Vagina (tissue), 2 donors: ENCODE results near the gene KAZN. TPM values are rescaled to one million over a fixed set of nuclear protein-coding genes. Genes with fewer than 3 reads are reported as not detected.
"Not testable (repeated sequence)": the region's sequence is repeated elsewhere in the genome, so short reads cannot be mapped to it uniquely, and the experiment has no call there.

Experiments
- DNase-seq, 2 donors: peaks; one replicate each; pipeline ENCODE4 v3.0.0-alpha.2; 2017; ENCODE audit errors: extremely low spot score in 2 of 2
- H3K27ac ChIP-seq: fragments of 200-600 bp; sonication (generic); one replicate; pipeline ENCODE4 v1.5.1; 2019
- H3K27me3 ChIP-seq: fragments of 200-600 bp; sonication (generic); one replicate; pipeline ENCODE4 v1.5.1; 2019
- H3K36me3 ChIP-seq, 2 donors: fragments of 200-600 bp; sonication (generic); one replicate each; pipeline ENCODE4 v1.5.1; 2017 to 2019
- H3K4me1 ChIP-seq: fragments of 200-600 bp; sonication (generic); one replicate; pipeline ENCODE4 v1.5.1; 2019
- H3K4me3 ChIP-seq, 2 donors: fragments of 200-600 bp; sonication (generic); 1 replicate in 1 of 2; 2 replicates in 1 of 2; pipeline ENCODE4 v1.5.1; 2016 to 2019
- H3K9me3 ChIP-seq: fragments of 200-600 bp; sonication (generic); one replicate; pipeline ENCODE4 v1.5.1; 2019
- CTCF ChIP-seq, 3 experiments: fragments of 450-650 bp in 2 of 3; fragments of 200-600 bp in 1 of 3; sonication (generic) in 1 of 3; IDR thresholded peaks; one replicate each; pipeline ENCODE4 v1.5.1; 2017 to 2019; ENCODE audit warnings: antibody characterized with exemption in 3 of 3, mild to moderate bottlenecking in 2 of 3, moderate library complexity in 2 of 3
- POLR2A ChIP-seq, 2 donors: fragments of 450-650 bp; IDR thresholded peaks; one replicate each; pipeline ENCODE4 v1.6.1; 2017; ENCODE audit warnings: antibody characterized with exemption in 2 of 2, mild to moderate bottlenecking in 2 of 2, moderate library complexity in 2 of 2
- POLR2AphosphoS5 ChIP-seq, 2 donors: sonication (generic); formaldehyde crosslinking; IDR thresholded peaks; one replicate each; pipeline ENCODE4 v1.9.0; 2017; ENCODE audit warnings: antibody characterized with exemption in 2 of 2, mild to moderate bottlenecking in 2 of 2, low read depth in 1 of 2; ENCODE audit not compliant: insufficient read depth in 1 of 2
- intact Hi-C: fragments of 100-400 bp; cut with DNase I; formaldehyde crosslinking; loops from one replicate; pipeline ENCODE4 v1.15.1; 2023
- total RNA-seq: library from RNA; depleted of rRNA; stranded (reverse); fragments of >200 nt; gene quantifications from one replicate; pipeline ENCODE4 v1.2.3, GENCODE V29; 2016

Gene KAZN
- total RNA-seq, 1 donor from 2014 or later = 29.5 TPM

- no peak for DNase-seq
- Histone ChIP-seq H3K27ac (no peak overlapping the region), H3K36me3 (no peaks in the 10 kb centered on the region), H3K9me3 (no peaks in the 10 kb centered on the region), H3K4me3 (no peak overlapping the region), H3K4me1 (no peaks in the 10 kb centered on the region), H3K27me3 (no peaks in the 10 kb centered on the region)
- intact Hi-C loops = loop anchor here (5.0 kb wide), 2 partner anchors 142 to 172 kb away; no protein-coding TSS in a partner anchor
- TF ChIP-seq POLR2AphosphoS5 (IDR thresholded peaks at IDR 0.05; ENCODE audit: insufficient read depth in 1 of 2, low read depth in 1 of 2) (no peak), CTCF (IDR thresholded peaks at IDR 0.05) (no peak), POLR2A (IDR thresholded peaks at IDR 0.05) (no peak)
Observed at GRCh38 chr1:15129944-15130343, 531.5 kb downstream of the KAZN start.

GRCh38 chr1:15130607-15131006 lies 532.1 kb downstream of the KAZN start:
- intact Hi-C loops = no loop called here
- Histone ChIP-seq H3K27ac (no peak overlapping the region), H3K4me3 (no peak overlapping the region), H3K27me3 (no peaks in the 10 kb centered on the region), H3K4me1 (no peaks in the 10 kb centered on the region), H3K9me3 (no peaks in the 10 kb centered on the region), H3K36me3 (no peaks in the 10 kb centered on the region)
- TF ChIP-seq CTCF (IDR thresholded peaks at IDR 0.05) (no peak), POLR2AphosphoS5 (IDR thresholded peaks at IDR 0.05; ENCODE audit: insufficient read depth in 1 of 2, low read depth in 1 of 2) (no peak), POLR2A (IDR thresholded peaks at IDR 0.05) (no peak)
- no peak for DNase-seq

GRCh38 chr1:15132965-15133364 lies 534.5 kb downstream of the KAZN start:
- Histone ChIP-seq H3K4me1 (no peaks in the 10 kb centered on the region), H3K9me3 (no peaks in the 10 kb centered on the region), H3K27me3 (no peaks in the 10 kb centered on the region), H3K36me3 (no peaks in the 10 kb centered on the region), H3K4me3 (no peak overlapping the region), H3K27ac (no peak overlapping the region)
- no peak for TF ChIP-seq POLR2A (IDR thresholded peaks at IDR 0.05)
- TF ChIP-seq POLR2AphosphoS5 (IDR thresholded peaks at IDR 0.05; ENCODE audit: insufficient read depth in 1 of 2, low read depth in 1 of 2) = no peak
- intact Hi-C loops = no loop called here
- no peak for DNase-seq

- Histone ChIP-seq H3K27me3 (no peaks in the 10 kb centered on the region), H3K36me3 (no peaks in the 10 kb centered on the region), H3K4me1 (no peaks in the 10 kb centered on the region), H3K27ac (no peak overlapping the region), H3K9me3 (no peaks in the 10 kb centered on the region), H3K4me3 (no peak overlapping the region)
- intact Hi-C loops = no loop called here
- no peak for DNase-seq
- no peak for TF ChIP-seq POLR2A (IDR thresholded peaks at IDR 0.05)
- TF ChIP-seq POLR2AphosphoS5 (IDR thresholded peaks at IDR 0.05; ENCODE audit: insufficient read depth in 1 of 2, low read depth in 1 of 2) = no peak
- no peak for TF ChIP-seq CTCF (IDR thresholded peaks at IDR 0.05)
Observed at GRCh38 chr1:15134285-15134684, 535.8 kb downstream of the KAZN start.

- intact Hi-C loops = not testable (repeated sequence)
Observed at GRCh38 chr1:15135604-15136003, 537.1 kb downstream of the KAZN start.

GRCh38 chr1:15137809-15138208 lies 539.3 kb downstream of the KAZN start:
- Histone ChIP-seq H3K36me3 (no peaks in the 10 kb centered on the region), H3K9me3 (no peaks in the 10 kb centered on the region), H3K27ac (no peak overlapping the region), H3K4me1 (no peaks in the 10 kb centered on the region), H3K4me3 (no peak overlapping the region), H3K27me3 (no peaks in the 10 kb centered on the region)
- intact Hi-C loops = no loop called here
- no peak for DNase-seq
- TF ChIP-seq CTCF (IDR thresholded peaks at IDR 0.05) (no peak), POLR2A (IDR thresholded peaks at IDR 0.05) (no peak), POLR2AphosphoS5 (IDR thresholded peaks at IDR 0.05; ENCODE audit: insufficient read depth in 1 of 2, low read depth in 1 of 2) (no peak)

More at GRCh38 chr1:15135604-15136003, 537.1 kb downstream of the KAZN start:
- H3K4me3 ChIP-seq, H3K4me1 ChIP-seq, DNase-seq, H3K27me3 ChIP-seq, H3K27ac ChIP-seq, H3K9me3 ChIP-seq, H3K36me3 ChIP-seq: not testable (repeated sequence)
